Activated naive CD4-positive, alpha-beta T cell (primary cell): ENCODE data around the gene HSPA12A.

Source experiments
- DNase-seq, 4 experiments: peaks; one replicate each; lab custom pipeline; 2025; lab: John Stamatoyannopoulos, UW

HSPA12A gene

DNA sequence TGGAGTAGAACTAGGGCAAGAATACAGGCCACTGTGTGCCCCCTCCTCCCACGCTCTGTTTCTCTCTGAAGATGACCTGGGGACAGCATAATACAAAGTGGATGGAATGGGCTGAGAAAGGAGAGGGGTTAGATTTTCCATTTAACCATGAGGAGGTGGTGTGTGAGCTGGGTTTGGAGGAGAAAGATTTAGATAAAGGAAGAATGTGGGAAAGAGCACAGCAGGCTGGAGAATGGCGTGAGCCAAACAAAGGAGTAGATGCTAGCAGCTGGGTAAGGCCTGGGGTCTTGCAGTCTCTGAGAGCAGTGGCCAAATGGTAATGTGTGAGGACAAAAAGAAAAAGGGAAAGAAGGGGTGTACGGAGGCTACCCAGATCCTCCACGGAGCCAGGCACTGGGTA, 113.0 kb downstream of the HSPA12A start:
- DNase-seq, result no peak

DNA sequence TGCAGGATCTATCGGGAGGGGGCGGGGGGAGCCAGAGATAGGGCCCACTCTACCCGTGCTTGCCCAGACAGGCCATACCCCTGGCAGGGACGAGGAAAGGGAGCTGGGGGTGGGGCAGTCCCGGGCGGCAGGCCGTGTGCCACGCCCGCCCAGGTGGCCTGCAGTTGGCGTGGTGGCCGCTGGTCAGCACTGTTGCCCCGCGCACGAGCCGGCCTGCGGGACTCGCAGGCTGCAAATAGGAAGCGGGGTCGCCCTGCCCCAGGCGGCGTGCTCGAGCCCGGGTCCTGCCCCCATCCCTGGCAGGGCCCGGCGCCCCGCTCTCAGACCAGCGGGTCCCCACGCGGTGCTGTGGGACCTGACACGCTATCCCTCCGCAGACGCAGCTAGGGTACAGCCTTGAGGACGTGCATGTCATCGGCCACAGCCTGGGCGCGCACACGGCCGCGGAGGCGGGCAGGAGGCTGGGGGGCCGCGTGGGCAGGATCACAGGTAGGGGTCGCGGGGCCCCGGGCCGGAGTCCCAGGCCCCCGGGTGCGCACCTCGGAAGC, 114.9 kb downstream of the HSPA12A start:
- DNase-seq, result no peak

DNA sequence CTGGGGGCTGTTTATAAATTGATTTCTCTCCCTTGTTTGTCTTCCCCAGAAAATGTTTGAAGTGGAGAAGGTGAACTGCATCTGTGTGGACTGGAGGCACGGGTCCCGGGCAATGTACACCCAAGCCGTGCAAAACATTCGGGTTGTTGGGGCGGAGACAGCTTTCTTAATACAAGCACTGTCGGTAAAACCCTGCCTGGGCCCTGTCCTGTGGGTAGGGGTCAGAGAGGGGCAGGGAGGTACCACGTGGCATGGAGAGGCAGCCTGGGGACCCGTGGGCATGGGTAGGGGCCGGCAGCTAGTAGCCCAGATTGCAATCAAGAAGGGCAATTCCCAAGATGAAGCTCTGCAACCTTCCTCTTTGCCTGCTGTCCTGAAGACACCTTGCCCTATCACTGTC, 115.6 kb downstream of the HSPA12A start:
- DNase-seq, result no peak

DNA sequence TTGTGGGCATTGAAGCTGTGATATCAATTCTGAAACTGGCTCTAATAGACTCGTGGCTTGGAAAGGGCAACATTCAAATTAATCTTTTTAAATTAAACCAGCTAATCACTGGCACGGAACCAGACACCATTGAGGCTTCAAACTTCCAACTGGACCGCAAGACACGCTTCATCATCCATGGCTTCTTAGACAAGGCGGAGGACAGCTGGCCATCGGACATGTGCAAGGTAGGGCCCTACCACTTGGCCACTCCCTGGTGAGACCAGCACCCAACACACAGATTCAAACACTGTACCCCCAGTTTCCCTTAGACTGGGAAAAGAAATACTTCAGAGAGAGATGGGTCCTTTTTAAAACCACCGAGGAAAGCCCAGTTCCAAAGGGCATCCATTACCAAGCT, 116.5 kb downstream of the HSPA12A start:
- no peak for DNase-seq

DNA sequence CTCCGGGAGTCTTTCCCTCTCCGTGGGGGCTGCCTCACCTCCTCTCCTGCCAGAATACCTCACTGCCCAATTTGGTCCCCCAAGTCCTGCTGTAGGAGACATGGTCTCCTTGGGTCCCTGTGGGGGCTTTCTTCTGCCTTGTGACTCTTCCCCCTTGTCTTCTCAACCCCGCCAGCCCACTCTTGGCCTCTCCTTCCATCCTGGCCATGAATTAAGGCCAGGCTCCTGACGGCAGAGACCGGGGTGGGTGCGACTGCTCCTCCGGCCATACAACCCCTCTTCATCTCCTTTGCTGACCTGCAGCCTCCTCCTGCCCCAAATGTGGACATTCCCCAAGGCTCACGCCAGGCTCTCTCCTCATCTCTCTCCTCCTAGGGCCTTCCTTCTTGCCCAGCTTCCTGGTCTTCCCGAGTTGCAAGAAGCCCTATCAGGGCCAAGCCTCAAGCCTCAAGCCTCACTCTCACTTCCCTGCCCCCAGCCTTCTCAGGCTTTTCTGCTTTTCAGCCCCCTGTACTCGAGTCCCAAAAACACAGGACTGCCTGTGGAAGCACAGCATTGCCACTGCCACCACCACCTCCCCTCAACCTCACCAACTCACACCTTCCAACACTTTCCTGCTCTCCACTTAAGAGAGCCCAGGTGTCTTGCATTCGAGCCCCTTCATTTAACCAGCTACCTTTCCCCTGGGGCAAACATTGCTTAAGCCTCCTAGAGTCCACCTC, 120.3 kb downstream of the HSPA12A start:
- no peak for DNase-seq

DNA sequence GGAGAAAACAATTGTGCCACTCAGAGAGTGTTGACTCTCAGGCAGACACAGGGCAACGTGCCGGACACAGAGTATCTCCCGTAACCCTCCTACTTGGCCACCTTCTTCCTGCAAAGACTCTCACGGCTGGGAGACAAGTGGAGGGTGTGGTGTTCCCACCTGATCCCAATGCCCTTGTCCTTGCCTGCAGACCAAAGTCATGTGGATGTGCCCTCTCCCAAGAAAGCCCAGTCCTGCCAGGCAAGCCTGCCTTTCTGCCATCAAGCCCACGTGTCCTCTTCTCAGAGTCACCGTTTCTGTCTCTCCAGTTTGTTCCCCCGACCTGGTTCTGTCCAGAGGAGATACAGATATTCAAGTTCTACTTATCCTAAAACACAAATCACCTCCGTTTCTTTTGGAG, 120.9 kb downstream of the HSPA12A start:
- DNase-seq, result no peak
